ENCODE measurements around the gene CCDC117.
A peak's percentile ranks its signal among the peaks of the same experiment; 100 is the strongest.

CCDC117 gene

DNA sequence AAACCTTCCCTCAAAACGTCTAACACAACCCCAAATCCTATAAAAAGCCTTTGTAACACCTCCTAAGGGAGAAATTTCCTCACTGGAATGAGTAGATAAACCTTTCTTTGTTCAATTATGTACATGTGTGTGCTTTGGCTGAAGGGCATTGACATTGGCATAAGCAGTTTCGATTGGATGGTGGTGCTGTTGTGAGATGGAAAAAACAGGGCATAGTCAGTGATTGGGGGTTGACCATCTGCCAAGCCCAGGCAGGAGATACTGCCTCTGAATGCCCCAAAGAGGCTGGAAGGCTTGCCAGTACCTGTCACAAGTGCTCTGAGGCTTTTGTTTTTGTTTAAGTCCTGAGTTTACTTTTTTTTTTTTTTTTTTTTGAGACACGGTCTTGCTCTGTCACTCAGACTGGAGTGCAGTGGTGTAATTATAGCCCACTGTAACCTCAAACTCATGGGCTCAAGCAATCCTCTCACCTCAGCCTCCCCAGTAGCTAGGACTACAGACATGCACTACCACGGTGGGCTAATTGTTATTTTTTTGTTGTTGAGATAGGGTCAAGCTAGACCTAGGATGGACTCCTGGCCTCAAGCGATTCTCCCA lies 1.2 kb upstream of the CCDC117 start:
- DNase-seq: no peak

DNA sequence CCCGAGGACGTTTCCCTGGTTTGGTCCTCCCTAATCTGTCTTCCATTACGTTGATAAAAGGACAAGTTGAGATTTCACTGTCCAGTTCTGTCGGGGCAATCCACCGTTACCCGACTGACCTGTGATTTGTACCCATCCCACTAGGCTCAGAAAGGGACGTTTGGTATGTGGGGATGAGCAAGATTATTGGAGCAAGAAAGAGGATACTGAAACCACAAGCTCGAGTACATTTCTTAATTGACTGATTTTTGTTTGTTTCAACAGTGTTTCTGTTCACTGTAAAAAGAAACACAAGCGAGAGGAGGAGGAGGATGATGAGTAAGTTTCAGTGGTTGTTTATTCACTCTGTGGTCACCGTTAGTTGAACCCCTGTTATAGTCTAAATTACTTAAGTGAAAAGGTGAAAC lies 969 bp downstream of the CCDC117 start:
- peak; percentile 73 for DNase-seq

DNA sequence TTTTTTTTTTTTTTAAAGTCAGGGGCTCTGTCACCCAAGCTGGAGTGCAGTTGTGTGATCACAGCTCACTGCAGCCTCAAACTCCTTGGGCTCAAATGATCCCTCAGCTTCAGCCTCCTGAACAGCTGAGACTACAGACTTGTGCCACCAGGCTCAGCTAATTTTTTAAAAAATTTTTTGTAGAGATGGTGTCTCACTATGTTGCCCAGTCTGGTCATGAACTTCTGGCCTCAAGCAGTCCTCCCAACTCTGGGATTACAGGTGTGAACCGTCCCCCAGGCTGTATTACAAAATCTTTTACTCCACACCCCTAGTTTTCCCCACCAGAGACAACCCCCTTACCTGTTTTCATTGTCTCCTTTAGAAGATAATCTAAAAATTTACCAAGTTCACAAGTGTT lies 1.9 kb downstream of the CCDC117 start:
- no peak for DNase-seq

DNA sequence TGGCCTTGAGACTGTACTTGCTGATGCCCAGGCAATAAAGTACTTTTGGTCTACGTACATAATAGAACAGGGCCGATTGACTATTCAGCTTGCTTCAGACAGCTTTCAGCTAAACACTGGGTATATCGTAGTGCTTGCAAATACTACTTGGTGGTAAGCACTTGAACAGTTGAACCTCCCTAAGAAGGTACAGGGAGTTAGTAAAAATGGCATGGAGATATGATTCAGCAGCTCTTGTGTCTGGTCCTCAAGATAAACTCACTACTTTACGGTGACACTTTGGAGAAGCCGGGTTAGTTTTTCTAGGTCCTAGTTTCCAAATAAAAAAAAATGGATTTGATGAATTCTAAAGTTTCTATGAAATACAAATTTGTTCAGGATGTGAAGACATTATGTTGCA lies 7.3 kb downstream of the CCDC117 start:
- no peak for DNase-seq

DNA sequence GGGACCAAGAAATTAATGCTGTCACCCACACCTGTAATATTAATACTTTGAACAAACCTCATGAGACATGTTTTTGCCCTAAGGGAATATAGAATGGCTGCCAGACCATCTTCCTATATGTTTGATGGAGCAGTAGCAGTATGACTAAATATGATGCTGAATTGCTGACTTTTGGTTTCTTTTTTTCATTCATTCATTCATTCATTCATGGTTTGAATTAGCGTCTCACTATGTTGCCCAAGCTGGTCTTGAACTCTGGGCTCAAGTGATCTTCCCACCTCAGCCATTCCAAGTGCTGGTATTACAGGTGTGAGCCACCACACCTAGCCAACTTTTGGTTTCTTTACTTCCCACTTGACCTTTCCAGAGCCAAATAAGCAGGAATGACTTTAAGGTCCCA lies 7.8 kb downstream of the CCDC117 start:
- DNase-seq: no peak

DNA sequence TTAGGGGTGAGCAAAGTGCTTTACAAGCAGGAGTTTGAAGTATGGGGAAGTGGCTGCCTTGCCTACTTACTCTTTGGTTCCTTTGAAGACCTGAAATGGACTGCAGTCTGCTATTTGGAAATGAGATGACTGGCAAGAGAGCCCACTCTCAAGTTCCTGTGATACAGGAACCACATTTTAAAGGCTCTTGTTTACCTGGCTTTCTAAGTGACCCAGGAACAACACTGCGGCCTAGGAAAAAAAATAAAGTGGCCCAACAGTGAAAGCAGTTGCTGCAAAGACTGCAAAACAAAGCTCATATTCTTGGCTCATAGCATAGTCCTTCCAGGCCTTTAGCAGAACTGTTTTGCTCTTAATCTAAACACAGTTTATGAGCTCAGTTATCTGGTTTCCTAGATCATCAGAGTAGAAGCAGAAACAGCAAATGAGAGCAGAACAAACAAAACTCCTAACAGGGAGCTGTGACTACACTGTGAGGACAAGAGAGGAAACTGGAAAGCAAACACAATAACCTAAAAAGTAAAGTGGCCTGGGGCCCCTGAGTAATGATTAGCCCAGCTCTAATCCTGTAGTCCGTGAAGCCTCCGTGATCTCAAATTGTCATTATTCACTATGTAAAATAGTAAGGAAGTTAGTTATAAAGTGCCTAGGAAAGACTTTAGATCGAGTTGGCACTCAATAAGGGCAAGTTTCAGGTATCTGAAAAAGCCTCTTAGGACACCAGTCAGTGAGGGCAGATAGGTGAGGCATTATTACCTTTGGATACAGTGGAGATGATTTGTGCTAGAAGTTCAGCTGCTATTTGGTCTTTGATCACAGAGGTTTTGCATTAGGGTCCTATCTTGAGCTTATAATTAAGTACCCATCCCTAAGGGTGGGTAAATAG lies 11.5 kb downstream of the CCDC117 start:
- no peak for DNase-seq

DNA sequence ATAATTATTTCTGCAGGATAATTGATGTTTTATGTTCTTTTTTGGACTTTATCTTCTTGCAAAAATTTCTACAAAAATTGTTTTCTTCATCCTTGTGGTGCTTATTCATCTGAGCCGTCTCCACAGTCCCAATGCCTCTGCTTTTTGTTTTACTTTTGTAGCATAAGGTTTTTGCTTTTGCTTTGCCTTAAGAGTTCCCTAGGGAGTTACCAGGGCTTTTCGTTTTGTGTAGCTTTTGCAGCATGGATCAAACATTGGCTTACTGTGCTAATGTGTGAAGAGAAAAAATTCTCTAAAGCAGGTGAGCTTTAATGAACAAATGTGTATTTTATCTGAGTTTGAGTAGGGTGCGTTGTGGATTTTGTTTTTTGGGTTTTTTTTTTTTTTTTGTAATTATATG lies 16.1 kb downstream of the CCDC117 start:
- no peak for DNase-seq

DNA sequence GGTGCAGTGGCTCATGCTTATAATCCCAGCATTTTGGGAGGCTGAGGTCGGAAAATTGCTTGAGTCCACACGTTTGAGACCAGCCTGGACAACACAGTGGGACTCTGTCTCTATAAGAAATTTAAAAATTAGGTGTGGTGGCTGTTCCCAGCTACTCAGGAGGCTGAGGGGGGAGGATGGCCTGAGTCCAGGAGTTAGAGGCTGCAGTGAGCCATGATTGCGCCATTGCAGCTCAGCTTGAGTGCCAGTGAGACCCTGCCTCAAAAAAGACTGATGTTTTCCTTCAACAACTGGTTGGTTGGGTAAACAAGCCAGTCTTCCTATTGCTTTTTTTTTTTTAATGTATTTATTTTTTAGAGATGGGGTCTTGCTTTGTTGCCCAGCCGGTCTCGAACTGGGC lies 18.6 kb downstream of the CCDC117 start:
- DNase-seq: no peak

DNA sequence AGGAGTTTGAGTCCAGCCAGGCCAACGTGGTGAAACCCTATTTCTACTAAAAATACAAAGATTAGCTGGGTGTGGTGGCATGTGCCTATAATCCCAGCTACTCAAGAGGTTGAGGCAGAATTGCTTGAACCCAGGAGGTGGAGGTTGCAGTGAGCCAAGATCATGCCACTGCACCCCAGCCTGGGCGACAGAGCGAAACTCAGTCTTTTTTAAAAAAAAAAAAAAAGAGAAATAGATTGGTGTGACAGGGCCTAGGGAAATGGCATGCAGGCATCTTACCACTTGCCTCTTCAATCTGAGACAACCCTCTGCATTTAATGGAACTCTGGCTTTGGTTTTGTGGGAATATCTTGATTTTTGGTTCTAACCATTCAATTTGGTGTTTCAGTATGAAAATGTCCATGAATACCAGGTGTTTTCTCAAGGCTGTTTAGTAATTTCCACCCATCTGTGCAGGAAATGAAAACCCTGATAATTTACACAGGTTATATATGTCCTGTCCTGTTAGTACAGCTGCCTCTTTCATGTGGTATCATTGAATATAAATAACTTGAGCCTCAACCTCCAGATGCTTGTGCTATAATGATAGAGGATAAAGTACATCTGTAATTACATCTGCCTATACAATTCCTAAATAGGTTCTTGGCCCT lies 19.5 kb downstream of the CCDC117 start:
- DNase-seq: no peak

DNA sequence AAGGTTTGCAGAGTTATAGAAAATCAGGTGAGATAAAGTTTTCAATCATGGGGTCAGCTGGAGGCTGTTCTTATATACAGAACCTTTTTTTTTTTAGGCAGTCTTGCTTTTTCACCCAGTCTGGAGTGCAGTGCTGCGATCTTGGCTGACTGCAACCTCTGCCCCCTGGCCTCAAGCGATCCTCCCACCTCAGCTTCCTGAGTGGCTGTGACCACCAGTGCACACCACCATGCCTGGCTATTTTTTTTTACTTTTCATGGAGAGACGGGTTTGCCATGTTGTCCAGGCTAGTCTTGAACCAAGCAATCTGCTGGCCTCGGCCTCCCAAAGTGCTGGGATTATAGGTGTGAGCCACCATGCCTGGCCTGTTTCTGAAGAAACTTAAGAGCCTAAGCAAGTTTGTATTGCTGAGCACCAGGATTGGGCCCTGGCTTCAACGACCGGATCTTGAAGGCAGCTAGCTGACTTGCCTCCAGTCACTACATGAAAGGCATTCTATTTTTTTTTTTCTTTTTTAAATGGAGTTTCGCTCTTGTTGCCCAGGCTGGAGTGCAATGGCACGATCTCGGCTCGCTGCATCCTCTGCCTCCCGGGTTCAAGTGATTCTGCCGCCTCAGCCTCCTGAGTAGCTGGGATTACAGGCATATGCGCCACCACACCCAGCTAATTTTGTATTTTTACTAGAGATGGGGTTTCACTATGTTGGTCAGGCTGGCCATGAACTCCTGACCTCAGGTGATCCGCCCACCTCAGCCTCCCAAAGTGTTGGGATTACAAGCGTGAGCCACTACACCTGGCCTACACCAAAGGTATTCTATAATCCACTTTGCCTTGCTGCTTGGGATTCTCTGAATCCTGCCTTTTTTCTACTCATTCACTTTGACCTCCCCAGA lies 20.2 kb downstream of the CCDC117 start:
- DNase-seq: no peak

DNA sequence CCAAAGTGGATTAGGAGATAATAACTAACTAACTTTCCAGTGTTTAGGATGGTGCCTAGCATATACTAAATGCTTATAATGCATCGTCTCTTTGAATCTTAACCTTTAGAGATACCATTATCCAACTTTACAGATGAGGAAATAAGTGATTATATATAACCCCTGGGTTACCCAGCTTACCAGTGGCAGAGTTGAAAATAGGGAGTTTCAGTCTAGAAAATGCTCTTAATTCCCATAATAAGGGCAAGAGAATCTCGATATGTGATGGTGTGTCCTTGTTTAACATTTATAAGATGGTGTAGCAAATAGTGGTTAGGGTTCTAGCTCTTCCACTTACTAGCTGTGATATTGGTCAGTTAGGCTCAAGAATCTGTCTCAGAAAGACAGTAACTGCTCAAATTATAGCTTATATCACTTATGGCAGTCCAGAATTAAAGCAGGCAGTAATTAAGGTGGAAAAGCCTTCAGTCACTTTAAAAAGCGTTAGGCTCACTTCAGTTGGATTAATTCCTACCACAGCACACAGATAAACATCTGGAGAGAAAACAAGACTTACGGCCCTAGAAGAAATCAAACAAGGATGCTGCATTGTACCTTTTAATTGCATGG lies 21.6 kb downstream of the CCDC117 start:
- no peak for DNase-seq

DNA sequence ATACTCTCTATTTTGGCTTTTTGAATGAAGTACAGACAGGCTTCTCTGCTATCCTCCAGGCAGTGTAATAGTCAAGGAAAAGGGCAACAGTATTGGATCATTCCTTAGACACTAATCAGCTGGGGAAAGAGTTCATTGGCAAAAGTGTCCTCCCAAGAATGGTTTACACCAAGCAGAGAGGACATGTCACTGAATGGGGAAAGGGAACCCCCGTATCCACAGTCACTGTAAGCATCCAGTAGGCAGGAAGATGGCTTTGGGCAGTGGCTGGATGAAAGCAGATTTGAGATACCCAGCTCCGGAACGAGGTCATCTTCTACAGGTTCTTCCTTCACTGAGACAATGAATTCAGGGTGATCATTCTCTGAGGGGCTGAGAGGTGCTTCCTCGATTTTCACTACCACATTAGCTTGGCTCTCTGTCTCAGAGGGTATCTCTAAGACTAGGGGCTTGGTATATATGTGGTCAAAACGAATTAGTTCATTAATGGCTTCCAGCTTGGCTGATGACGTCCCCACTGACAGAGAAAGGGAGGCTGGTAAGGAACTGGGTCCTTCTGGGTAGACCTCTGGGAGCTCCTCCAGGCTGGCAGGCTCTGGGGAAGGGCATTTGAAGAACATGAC lies 22.7 kb downstream of the CCDC117 start:
- DNase-seq: no peak

DNA sequence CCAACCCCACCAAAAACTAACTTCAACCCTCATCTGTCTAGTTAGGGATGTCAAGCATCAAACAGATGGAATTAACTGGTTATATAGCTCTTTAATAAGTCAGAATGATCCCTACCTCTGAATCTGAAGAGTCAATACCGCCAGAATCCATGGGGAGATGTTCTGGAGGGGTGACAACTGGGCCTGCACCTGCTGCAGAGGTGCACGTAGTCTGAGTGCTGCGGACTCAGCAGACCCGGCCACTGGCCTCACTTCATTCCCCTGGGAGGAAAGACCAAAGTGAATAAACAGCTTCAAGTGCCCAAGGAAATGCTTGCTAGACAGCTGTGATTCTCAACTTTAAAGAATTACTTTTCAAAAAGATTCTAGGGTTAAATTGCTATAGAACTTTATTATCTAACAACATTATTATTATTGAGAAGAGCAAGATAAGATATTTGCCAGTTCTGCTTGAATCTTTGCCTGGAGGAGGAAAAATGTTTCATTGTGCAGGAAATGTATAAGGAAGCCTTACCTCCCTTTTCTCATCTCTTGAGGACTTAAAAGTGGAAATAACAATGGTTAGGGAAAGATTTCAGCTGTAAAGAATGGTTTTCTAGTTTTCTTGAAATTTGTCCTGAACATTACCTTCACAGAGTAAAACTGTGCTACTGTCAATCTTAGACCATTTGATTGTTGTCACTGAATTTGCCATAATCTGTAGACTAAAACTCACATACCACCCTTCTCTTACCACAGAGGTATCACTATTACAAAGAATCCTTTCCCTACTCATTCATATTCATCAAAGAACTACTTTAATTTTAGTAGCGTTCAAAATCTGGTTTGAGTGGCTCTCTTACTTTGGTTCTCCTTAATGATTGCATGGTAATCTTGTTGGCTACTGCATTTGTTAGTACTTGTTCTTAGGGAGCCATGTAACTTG lies 23.7 kb downstream of the CCDC117 start:
- DNase-seq: no peak

DNA sequence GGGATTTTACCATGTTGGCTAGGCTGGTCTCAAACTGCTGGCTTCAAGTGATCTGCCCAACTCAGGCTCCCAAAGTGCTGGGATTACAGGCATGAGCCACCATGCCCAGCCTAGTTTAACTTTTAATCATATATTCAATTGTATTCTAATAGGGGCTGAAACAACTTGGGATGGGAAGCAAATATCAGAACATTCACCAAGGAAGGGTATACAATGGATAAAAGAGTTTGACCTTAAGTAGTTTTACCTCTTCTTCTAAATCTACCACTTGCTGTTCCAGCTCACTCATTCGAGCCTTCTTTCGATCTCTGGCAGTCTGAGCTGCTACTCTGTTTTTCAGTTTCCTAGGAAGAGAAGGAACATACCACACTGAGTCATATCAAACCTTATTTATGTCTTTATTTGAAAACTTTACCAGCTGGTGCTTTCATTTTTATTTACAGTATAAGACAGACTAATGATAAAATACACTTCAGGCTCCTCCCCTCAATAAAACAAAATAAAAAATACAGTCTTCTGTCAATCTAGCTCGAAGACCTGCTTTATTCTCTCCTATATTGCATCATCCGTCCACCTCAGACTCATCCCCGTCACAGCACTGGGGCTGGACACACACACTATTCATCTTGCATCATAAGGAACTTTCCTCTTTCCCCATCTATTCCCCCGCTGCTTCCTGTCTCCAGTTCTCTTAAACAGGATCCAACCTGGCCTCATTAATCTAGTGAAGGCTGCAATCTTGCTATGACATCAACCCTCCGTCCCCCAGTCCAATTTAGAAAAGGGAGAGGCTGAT lies 26.5 kb downstream of the CCDC117 start:
- DNase-seq: peak; percentile 74

DNA sequence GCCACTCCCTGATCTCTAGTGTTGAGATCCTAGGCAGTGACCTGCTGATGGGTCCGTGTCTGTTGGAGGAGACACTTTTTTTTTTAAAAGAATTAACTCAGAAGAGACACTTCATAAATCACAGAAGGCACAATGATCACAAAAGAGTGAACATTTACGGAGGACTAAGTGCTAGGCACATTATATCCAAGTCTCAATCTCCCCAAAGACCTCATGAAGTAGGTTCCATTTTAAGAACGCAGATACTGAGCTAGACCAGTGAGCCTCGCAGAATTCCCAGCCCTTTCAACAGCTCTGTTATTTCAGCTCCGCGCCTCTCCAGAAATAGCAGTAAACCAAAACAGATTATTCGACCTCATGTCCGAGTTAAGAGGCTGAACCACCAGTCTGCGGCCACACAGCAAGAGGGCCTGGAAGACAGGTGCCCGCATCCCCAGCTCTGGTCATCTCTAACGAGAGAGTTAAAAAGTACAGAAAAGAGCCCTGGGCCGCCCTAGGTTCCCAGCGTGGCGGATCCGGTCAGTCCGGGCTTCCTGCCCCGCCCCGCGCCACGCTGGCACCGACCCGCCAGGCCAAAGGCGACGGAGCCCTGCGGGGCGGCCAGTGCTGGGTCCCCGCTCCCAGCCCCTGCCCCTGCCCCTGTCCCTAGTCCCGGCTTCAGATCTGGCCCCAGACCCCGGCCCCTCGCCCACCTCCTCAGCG lies 27.3 kb downstream of the CCDC117 start:
- DNase-seq: no peak

DNA sequence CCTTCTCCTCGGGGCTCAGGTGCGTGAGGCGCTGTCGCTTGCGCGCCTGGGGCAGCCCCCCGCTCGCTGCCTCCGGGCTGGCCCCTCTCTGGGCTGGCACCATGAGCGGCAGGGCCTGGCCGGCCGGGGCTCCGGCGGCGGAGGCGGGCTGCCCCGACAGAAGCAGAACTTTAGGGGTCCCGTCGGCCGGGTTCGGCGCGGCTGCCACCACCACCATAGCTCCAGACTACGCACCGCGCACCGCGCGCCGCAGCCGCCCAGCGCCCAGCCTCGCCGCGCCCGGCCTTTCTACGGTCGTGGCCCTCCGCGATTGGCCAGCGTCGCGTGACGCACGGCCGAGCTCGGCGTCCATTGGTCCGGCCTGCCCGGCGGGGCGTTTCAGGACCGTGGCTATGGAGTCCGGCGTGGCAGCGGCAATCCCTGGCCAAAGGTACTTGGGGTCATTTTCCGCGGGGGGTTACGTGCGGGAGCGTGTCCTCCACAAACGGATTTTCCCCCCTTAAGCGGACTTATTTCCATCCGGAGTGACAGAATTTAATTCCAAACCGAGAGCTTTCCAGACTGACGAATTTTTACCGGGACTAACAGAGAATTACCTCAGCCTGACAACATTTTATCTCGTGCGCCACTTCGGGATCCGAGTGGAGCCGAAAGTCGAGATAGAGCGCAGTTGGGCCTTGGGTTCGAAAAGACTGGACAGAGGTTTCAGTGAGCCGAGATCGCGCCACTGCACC lies 28.0 kb downstream of the CCDC117 start, which contains the start of gene XBP1:
XBP1 (minus strand) TSS at position 262 of the 734 bp plus-strand sequence.
- DNase-seq: peak; percentile 84

DNA sequence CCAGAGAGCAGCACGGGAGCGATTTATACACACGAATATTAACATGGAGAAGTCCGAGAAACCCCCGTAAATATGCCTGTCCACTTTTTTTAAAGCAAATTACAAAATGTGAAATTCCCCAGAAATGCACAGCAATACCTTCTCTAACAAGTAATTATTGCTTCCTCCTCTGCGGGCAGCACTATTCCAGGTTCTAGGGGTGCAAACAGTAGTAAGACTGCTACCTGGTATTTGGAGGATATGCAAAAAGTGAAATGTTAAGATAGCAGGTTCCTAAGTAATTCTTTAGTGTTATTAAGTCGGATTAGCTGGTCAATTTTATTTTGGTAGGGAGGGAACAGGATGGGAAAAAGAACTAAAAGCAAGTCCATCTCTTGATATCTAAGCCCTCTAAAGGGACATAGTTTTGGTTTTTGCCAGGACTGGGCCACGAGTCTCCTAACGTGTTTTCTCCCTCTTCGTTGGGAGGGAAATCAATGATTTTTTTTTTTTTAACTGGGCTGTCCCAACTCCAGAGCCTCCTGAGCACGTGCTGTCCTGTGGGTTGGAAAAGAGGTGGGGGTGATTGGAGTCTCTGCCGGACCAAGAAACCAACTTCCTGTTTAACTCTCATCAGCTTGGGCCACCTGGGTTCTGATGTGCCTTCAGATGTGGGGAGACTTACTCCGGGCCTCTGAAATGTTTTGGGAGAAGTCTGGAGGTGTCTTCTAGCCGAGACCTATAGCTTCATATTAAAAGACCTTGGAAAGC lies 29.5 kb downstream of the CCDC117 start:
- DNase-seq: no peak

DNA sequence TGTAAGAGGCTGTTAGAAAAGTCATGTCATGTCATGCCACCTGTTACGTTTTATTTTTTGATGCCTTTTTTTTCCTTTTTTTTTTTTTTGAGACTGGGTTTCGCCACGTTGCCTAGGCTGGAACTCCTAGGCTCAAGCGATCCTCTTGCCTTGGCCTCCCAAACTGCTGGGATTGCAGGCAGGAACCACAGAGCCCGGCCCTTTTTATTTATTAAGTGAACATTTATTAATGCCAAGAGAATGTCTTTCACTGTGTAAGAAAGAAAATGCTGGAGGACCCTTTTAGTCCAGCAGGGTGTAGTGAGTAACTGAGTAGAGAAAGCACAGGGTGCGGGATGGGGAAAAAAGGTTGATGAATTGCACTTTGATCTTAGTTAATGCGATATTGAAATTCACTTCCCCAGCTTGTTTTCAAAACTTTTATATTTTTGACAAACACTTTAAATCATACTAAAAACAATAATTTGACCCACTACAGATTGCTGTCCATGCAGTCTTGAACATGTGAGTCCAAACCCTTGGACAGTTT lies 30.2 kb downstream of the CCDC117 start:
- no peak for DNase-seq

All from kidney glomerular epithelial cell (primary cell).